GM21515 (cell line): Measurements from ENCODE around the gene RAD50.
"Not testable (repeated sequence)": the region's sequence is repeated elsewhere in the genome, so short reads cannot be mapped to it uniquely, and the experiment has no call there.

Experiments used
- ATAC-seq: cut with Tn5 transposase; IDR thresholded peaks from one replicate; pipeline ENCODE4 v1.9.1; 2021; ENCODE audit not compliant: unreplicated experiment

The RAD50 gene

DNA sequence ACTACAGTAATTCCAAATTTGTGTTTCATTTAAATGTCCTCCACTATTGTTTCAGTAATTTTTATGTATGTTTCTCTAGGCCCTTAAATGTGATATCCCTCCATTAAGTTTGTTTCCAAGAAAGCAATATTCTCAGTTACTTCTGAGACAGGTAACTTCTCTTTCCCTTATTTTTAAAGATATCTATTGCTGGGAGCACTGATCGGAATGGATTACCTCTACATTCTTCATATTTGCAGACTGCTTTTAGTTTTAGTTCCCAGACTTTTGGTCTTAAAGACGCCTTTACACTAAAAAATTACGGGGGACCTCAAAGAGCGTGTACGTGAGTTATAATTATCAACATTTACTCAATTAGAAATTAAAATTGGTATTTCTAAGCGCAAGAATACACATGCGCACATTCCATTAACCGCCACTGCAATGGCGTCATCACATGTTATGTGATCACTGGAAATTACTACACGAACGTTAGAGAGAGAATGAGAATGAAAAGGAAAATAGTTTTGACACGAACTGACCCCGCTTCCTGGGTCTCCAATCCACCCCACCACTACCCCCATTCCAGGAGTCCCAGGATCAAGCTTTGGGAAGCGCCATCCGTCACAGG is 519 bp upstream of the RAD50 start:
- ATAC-seq: no peak

DNA sequence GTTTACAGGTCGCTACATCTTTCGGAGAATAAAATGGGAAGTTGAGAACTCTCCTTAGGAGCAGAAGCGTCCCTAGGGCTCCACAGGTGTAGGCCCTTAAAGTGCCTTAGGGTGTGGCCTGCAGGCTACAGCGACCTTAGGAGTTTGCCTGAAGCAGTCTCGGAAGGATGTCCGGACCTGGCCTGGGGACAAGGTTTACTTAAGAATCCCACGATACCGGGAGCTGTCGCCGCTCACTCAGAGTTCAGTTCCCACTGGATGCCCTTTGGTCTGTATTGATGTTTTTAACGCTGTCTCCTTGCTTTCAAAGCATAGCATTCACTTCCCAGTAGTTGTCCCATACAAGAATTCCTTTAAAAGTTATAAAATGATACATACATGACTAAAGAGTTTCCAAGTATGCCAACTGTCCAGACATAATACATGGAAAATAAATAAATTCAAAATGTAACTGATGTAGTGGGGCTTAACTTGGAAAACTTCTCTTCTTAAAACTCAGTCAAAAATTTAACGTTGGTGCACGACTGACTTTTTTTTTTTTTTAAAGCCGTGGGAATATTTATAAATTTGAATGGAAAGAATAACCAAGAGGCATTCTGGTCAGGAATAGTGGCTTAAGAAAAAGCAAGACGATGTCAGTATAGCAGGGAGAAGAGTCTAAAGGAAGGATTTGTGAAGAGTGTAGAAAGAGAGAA is 848 bp downstream of the RAD50 start:
- ATAC-seq: no peak

DNA sequence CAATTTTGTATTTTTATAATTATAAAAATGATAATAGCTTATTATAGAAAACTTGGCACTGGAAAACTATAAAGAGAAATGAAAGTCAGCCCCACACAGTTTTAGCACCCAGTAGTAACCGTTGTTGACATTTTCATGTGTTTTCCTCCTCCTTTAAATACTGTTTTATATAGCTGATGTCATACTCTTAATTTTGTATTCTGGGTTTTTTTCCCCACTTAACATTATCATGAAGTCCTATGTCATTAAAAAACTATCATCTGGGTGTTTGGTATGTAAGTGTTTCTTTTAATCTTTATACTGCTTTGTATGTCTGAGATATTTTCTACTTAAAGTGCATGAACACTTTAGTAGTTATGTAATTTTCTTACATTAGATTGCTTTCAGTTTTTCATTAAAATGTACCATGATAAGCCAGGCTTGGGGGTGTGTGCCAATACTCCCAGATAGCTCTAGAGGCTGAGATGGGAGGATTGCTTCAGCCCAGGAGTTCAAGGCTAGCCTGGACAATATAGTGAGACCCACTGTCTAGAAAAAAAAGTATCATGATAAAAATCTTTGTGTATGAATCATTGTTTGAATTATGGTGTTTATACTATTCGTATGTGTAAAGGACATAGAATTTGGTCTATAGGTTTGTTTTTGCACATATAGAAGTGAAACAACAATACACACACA is 2.7 kb downstream of the RAD50 start:
- no peak for ATAC-seq

DNA sequence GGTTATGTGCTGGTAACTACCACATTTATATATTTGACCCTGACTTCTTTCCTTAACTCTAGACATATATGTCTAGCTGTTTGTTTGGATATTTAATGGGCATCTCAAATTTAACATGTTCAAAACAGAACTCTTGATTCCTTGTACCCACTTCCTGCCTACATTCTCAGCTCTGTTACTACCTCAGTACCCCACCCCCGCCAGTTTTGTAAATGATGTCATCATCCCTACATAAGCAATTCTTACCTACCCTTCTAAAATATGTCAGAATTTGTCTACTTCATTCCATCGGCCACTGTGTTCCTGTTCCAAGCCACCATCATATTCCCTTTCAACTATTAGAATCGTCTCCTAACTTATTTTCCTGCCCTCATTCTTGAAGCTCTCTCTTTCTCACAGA is 4.8 kb downstream of the RAD50 start:
- no peak for ATAC-seq

DNA sequence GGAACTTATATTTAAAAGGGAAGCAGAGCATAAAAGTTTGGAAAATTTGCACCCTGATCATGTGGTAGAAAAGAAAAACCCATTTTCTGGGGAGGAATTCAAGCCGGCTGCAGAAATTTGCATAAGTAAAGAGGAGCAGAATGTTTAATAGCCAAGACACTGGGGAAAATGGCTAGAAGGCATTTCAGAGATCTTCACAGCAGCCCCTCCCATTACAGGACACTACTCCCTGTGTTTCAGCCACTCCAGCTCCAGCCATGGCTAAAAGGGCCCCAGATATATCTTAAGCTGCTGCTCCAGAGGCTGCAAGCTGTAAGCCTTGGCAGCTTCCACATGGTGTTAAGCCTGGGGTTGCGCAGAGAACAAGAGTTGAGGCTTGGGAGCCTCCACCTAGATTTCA is 7.8 kb downstream of the RAD50 start:
- not testable (repeated sequence) for ATAC-seq

DNA sequence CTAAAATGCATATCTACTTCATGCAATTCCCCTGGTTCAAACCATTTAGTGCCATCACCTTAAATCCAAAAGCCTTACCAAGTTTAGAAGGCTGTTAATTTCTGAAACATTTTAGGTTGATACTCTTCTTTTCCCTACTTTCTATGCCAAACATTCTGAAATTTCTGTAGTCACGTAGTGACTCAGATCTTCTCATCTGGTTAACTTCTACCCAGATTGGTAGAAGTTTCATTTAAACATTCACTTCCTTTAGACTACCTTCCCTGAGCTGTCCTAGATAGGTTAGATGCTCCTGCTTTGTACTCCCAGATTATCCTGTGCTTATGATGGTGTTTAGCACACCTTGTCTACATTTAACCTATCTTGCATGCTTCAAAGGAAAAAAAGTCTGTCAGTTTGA is 9.9 kb downstream of the RAD50 start:
- ATAC-seq: no peak

DNA sequence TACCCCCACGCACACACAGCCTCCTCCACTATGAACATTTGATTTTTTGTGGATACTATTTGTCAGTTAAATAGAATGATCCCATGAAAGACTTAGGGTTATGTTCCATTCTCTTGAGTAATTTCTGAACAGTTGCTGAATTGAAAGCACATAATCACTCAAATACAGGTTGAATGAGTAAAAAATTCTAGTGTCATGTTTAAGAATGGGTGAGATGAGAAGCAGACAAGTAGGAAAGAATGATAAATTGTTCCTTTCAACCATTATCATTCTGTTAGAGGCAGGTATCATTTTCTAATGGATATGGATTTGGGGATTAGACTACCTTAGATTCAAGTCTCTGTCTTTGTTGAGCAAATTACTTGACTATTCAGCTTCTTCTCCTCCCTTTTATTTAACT is 19.3 kb downstream of the RAD50 start:
- no peak for ATAC-seq

DNA sequence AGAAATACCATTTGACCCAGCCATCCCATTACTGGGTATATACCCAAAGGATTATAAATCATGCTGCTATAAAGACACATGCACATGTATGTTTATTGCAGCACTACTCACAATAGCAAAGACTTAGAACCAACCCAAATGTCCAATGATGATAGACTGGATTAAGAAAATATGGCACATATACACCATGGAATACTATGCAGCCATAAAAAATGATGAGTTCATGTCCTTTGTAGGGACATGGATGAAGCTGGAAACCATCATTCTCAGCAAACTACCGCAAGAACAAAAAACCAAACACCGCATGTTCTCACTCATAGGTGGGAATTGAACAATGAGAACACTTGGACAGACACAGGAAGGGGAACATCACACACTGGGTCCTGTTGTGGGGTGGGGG is 27.8 kb downstream of the RAD50 start:
- not testable (repeated sequence) for ATAC-seq

DNA sequence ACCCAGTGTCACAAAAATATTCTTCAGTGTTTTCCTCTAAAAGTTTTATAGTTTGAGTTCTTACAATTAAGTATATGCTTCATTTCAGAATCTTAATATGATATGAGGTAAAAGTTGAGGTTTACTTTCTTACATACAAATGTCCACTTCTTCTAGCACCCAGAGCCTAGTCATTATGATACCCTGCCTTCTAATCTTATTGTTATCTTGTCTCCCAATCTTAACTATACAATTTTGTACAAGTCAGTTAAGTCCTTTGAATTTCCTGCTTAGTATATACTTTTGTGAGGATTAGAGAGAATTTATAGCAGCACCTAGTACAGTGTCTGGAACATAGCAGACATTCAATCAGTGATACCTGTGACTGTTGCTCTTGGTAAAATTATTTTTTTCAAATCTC is 29.3 kb downstream of the RAD50 start:
- no peak for ATAC-seq

DNA sequence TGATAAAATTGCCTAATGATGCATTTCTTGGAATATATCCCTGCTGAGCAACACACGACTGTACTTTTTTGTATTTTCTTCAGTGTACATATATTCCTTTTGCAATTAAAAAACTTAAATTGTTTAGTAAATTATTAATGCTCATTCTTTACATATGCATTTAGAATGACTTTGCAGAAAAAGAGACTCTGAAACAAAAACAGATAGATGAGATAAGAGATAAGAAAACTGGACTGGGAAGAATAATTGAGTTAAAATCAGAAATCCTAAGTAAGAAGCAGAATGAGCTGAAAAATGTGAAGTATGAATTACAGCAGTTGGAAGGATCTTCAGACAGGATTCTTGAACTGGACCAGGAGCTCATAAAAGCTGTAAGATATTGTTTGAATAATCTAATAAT is 32.7 kb downstream of the RAD50 start:
- no peak for ATAC-seq

DNA sequence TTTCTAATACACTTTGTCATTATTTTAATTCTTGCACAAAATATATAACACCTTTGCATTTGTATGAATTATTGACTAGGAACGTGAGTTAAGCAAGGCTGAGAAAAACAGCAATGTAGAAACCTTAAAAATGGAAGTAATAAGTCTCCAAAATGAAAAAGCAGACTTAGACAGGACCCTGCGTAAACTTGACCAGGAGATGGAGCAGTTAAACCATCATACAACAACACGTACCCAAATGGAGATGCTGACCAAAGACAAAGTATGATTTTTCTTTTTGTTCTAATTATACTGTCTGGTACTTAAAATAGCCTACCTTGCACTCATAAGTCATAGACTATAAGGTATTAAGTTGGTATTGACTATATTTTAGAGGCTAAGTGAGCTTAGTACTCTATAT is 34.4 kb downstream of the RAD50 start:
- no peak for ATAC-seq

DNA sequence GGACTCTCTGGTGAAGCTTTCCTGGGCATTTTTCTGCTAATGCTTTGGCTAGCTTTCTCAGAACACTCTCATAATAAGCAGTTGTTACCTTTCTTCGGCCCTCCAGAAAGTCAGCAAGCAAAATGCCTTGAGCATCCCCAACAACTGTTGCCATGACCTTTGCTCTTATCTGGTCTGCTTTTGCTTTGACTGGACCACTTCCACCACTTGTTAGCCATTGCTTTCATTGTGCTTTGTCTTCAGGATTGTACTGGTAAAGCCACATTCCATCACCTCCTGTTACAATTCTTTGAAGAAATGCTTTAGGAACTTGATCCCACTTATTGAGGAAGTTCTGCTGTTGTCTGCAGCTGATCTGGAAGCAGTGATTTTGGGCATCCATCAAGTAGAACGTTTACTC is 35.7 kb downstream of the RAD50 start:
- no peak for ATAC-seq

DNA sequence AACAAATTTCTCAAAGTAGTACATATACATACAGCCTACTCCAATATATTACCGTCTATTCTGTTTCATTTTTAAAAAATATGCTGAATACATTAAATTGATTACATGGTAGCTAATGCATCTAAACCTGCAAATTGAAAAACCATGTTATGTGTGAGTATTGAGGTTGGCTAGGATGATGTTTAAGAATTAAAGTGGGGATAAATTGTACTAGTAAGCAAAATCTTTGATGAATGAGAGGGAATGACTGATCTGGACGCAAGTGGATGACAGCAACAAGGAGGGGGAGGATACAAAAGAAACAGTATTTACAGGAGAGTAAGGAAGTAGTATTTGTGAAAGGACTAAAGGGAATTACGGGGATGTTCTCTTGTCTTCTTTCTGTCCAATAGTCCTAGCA is 37.4 kb downstream of the RAD50 start:
- ATAC-seq: no peak

DNA sequence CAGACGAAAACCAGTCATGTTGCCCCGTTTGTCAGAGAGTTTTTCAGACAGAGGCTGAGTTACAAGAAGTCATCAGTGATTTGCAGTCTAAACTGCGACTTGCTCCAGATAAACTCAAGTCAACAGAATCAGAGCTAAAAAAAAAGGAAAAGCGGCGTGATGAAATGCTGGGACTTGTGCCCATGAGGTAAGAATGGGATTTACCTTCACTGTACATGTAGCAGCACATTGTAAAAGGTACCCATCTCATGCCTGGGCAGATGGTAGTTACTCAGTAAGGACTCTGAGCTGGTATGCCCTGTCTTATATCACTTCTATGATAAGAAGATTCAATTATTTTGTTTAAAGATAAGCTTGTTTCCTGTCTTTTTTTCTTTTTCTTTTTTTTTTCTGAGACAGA is 38.8 kb downstream of the RAD50 start:
- no peak for ATAC-seq

DNA sequence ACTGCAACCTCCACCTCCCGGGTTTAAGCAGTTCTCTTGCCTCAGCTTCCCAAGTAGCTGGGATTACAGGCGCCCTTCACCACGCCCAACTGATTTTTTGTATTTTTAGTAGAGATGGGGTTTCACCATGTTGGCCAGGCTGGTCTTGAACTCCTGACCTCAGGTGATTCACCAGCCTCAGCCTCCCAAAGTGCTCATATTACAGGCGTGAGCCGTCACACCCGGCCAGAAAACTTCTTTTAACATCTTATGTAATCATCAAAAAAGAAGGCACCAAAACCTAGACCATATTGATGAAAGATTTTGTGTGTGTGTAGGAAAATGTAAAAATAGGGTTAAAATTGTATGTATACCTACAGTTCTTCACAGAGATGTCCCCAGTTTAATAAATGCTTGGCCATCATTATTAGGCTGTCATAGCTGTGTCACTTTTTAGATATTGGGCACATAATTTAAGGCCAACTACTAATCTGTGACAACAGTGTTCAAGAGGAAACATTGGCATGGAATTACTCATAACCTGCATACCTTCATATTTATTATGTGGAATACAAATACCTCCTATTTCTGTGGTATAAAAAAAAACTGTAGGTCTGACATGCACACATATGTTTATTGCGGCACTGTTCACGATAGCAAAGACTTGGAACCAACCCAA is 44.4 kb downstream of the RAD50 start:
- no peak for ATAC-seq

DNA sequence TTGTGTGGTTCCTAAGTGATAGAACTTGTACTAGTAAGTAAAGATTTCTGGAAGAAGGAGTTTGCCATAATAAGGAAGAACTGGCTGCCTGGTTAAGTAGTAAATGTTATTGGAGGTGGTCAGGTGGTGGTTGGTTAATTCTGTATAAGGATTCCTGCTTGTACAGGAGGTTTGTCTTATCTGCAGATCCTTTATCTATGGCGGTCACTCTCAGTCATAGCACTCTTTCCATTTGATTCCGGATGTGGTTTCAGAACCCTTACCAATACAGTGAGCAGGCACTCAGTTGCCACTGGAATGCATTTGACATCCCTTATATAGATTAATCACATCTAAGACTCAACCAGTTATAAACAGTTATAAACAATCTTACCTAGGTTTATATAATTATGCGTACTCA is 50.3 kb downstream of the RAD50 start:
- ATAC-seq: no peak

DNA sequence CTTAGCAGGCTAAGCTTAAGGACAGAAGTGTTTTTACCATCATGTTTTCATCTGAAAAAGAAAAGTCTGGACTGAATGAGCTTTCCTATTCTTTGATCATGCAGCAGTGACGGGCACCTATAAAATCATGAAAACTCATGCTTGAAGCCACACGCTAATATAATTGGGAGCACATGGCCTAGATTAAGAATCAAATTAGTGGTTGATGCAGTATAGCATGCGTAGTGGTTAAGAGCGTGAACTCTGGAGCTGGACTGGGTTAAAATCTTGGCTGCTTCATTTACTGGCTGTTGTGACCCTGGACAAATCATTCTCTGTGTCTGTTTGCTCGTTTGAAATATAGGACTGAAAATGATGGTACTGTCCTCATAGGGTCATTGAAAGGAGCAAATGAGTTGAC is 51.3 kb downstream of the RAD50 start:
- ATAC-seq: no peak

DNA sequence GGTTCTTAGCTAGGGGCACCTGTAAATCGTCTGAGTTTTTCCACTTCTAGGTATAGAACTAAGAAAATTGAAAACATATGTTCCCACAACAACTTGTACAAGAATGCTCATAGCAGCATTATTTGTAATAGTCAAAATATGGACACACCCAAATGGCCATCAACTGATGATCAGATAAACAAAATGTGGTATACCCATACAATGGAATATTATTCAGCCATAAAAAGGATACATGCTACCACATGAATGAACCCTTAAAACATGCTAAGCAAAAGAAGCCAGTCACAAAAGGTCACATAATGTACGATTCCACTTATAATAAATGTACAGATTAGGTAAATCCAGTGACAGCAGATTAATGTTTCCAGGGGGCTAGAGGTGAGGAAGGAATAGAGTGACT is 55.2 kb downstream of the RAD50 start:
- no peak for ATAC-seq

DNA sequence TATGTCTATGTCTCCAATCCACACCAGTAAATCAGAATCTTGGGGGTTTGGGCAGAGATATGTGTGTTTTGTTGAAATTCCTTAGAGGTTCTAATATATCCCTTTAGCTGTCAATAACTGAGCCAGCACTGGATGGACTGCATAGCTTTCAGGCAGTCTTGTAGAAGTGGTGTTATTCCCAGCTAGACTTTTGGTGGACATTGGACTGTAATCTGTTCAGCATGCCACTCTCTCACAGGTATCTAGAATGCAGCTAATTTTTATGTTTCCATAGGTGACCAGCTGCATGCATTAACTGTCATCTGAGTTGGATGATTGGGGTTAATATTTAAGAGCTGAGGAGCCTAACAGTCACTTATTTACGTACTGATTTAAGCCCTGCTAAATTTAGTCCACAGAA is 56.1 kb downstream of the RAD50 start:
- no peak for ATAC-seq

DNA sequence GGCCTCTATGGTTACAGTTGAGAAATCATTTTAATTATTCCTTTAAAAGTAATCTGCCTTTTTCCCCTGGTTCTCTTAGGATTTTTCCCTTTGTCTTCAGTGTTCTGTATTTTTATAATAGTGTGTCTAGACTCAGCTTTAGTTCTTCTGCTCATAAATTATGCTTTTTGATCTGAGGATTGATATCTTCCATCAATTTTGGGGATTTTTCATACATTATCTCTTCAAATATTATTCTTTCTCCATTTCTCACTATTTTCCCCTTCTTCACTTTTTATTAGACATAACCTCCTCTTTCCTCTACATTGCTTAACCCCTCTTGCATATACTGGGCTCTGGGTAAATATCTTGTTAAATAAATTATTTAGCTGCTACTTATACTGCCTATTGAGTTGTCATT is 64.9 kb downstream of the RAD50 start:
- no peak for ATAC-seq

DNA sequence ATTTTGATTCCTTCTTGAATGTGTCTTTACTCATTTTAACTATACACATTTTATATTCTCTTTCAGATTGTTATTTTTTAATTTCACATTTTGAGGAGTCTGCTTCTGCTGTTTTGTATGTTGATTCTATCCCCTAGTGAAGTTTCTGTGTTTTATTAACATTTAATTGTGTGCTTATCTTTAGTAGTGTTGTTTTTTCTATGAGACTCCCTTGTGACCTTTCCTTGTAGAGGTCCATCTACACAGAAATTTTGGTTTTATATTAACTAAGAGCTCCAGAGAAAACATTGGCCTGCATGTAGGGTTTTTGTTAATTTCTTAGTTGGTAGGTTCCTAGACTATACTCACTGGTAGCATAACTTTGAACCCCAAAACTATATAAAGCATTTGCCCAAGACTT is 65.8 kb downstream of the RAD50 start:
- ATAC-seq: no peak

DNA sequence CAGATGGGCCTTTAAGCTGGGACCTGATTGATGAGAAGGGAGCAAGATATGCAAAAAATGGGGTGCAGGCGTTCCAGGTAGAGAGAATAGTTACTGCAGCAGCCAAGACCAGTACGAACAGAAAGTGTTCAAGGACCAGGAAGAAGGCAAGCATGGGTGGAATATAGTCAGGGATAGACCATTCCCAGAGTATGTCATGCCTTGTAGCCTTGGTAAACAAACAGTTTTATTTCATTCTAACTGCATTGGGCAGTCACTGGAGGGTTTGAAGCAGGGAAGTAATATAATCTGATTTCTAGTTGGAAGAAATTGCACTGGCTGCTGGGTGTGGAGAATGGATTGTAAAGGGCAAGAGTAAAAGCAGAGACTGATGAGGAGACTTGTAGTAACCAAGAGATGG is 70.7 kb downstream of the RAD50 start:
- no peak for ATAC-seq
